CD4-positive, alpha-beta T cell (primary cell): ENCODE results near the gene PADI3. TPM values are rescaled to one million over a fixed set of nuclear protein-coding genes. Genes with fewer than 3 reads are reported as not detected.

Source experiments
- ATAC-seq: fragments of 200-7000 bp; cut with Tn5 transposase; one replicate; pipeline ENCODE4 v1.10.0; 2022; ENCODE audit warnings: mild to moderate bottlenecking; ENCODE audit not compliant: poor library complexity
- CTCF ChIA-PET: fragments of 350-600 bp; sonication (Branson Sonifier 250); formaldehyde crosslinking; loops from one replicate; lab custom pipeline; 2021; ENCODE audit warnings: antibody characterized with exemption, inconsistent platforms; lab: Charles Lee
- POLR2A ChIA-PET: fragments of 350-600 bp; sonication (Branson Sonifier 250); formaldehyde crosslinking; loops from one replicate; lab custom pipeline; 2021; ENCODE audit warnings: antibody characterized with exemption, inconsistent platforms; lab: Charles Lee
- DNase-seq, 14 experiments: peaks; one replicate each; pipeline ENCODE4 v3.0.0-alpha.2; 2013 to 2020; ENCODE audit warnings: mixed read lengths in 2 of 14
- H3K27ac ChIP-seq, 2 donors: one replicate each; pipeline versions ENCODE4 v1.5.1 to v1.7.0; 2013; ENCODE audit warnings: low read length in 2 of 2, low read depth in 1 of 2, mild to moderate bottlenecking in 1 of 2
- H3K27me3 ChIP-seq, 2 experiments: 1 replicate in 1 of 2; 2 replicates in 1 of 2; pipeline versions ENCODE4 v1.6.1 to v1.7.0; 2013; ENCODE audit warnings: low read length in 2 of 2, control low read depth in 1 of 2, mild to moderate bottlenecking in 1 of 2, moderate library complexity in 1 of 2; ENCODE audit not compliant: insufficient read depth in 2 of 2, control insufficient read depth in 1 of 2
- H3K36me3 ChIP-seq: one replicate; pipeline ENCODE4 v1.6.1; 2013; ENCODE audit warnings: low read length, control low read depth; ENCODE audit not compliant: insufficient read depth
- H3K4me1 ChIP-seq: one replicate; pipeline ENCODE4 v1.6.1; 2013; ENCODE audit warnings: low read length, control low read depth; ENCODE audit not compliant: insufficient read depth
- H3K4me3 ChIP-seq: one replicate; pipeline ENCODE4 v1.5.1; 2013; ENCODE audit warnings: mild to moderate bottlenecking, low read length, moderate library complexity
- H3K9me3 ChIP-seq, 2 experiments: 1 replicate in 1 of 2; 2 replicates in 1 of 2; pipeline versions ENCODE4 v1.6.1 to v1.7.0; 2013; ENCODE audit warnings: low read length in 2 of 2, mild to moderate bottlenecking in 2 of 2, control low read depth in 1 of 2, moderate library complexity in 1 of 2; ENCODE audit not compliant: control insufficient read depth in 1 of 2, insufficient read depth in 1 of 2
- H3K27ac Mint-ChIP-seq: one replicate; pipeline ENCODE4 v1.8.0; 2020; ENCODE audit warnings: mixed read lengths
- H3K27me3 Mint-ChIP-seq: one replicate; pipeline ENCODE4 v1.8.0; 2021; ENCODE audit warnings: mixed read lengths
- H3K36me3 Mint-ChIP-seq: one replicate; pipeline ENCODE4 v1.8.0; 2021; ENCODE audit warnings: low read depth, mixed read lengths
- H3K4me1 Mint-ChIP-seq: one replicate; pipeline ENCODE4 v1.8.0; 2021; ENCODE audit warnings: low read depth, mixed read lengths
- H3K4me3 Mint-ChIP-seq: one replicate; pipeline ENCODE4 v1.8.0; 2020; ENCODE audit warnings: mild to moderate bottlenecking, mixed read lengths
- H3K9me3 Mint-ChIP-seq: one replicate; pipeline ENCODE4 v1.8.0; 2020; ENCODE audit warnings: mixed read lengths
- intact Hi-C, 2 experiments: fragments of 100-400 bp; cut with DNase I in 1 of 2; cut with micrococcal nuclease in 1 of 2; formaldehyde crosslinking; loops; one replicate each; pipeline versions ENCODE4 v1.15.1 to v1.9.0; 2023 to 2025; cut with DNase I, micrococcal nuclease
- total RNA-seq, 174 experiments: library from RNA in 2 of 174; stranded (reverse) in 2 of 174; gene quantifications; one replicate each; pipeline ENCODE4 v1.2.3 and lab custom pipeline; 2021 to 2026
- TF ChIP-seq, protein P1 (sequence below): fragments of 200-600 bp; IDR thresholded peaks from one replicate; pipeline ENCODE4 v1.8.0; 2022; ENCODE audit warnings: antibody characterized with exemption, mild to moderate bottlenecking

PADI3 gene
- total RNA-seq, 2 experiments from 2014 or later, result not detected

DNA sequence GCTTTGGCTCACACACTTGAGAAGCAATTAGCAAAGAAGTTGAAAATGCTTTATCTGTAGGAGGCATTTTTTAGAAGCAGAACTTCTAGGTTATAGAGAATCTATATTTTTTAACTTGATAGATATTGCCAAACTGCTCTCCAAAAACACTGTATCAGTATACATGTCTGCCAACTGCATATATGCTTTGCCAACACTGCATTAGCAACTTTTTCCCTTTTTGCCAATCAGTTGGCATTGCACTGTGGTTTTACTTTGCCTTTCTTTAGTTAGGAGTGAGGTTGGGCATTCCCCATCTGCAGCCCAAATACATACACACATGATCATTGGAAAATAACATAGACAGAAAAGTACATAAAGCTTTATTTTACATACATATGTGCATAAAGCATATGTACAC, 15.0 kb downstream of the PADI3 start:
- intact Hi-C loops, result no loop called here
- Mint-ChIP-seq H3K4me1 (no peaks in the 10 kb centered on the region), H3K27me3 (peaks cover 4% of the 10 kb centered on the region), H3K36me3 (no peaks in the 10 kb centered on the region), H3K9me3 (no peaks in the 10 kb centered on the region), H3K27ac (no peak overlapping the region), H3K4me3 (no peak overlapping the region)
- TF ChIP-seq, protein P1, sequence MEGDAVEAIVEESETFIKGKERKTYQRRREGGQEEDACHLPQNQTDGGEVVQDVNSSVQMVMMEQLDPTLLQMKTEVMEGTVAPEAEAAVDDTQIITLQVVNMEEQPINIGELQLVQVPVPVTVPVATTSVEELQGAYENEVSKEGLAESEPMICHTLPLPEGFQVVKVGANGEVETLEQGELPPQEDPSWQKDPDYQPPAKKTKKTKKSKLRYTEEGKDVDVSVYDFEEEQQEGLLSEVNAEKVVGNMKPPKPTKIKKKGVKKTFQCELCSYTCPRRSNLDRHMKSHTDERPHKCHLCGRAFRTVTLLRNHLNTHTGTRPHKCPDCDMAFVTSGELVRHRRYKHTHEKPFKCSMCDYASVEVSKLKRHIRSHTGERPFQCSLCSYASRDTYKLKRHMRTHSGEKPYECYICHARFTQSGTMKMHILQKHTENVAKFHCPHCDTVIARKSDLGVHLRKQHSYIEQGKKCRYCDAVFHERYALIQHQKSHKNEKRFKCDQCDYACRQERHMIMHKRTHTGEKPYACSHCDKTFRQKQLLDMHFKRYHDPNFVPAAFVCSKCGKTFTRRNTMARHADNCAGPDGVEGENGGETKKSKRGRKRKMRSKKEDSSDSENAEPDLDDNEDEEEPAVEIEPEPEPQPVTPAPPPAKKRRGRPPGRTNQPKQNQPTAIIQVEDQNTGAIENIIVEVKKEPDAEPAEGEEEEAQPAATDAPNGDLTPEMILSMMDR, result no peak
- no peaks in the 10 kb centered on the region for H3K27me3 ChIP-seq
- POLR2A ChIA-PET, result no interaction called here
- ATAC-seq (no peak), DNase-seq (no peak)
- CTCF ChIA-PET, result no interaction called here
- H3K9me3 ChIP-seq, result peaks cover 0 to 6% of the 10 kb centered on the region in 2 experiments
- H3K4me1 ChIP-seq, result no peaks in the 10 kb centered on the region
- no peaks in the 10 kb centered on the region for H3K36me3 ChIP-seq
- no peak overlapping the region for H3K4me3 ChIP-seq
- H3K27ac ChIP-seq, result no peak overlapping the region

DNA sequence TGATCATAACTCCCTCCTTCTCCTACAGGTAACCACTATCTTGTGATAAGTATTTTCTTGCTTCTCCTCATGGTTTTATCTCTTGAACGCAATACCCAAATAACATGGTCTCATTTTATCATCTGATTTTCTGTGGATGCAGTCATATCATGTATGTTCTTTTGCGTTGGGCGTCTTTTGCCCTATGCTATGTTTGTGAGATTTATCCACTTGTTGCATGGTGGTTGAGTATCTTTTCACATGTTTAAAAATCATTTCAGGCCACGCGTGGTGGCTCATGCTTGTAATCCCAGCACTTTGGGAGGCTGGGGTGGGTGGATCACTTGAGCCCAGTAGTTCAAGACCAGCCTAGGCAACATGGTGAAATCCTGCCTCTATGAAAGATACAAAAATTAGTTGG, 15.6 kb downstream of the PADI3 start:
- Histone ChIP-seq H3K4me1 (no peaks in the 10 kb centered on the region), H3K4me3 (no peak overlapping the region), H3K9me3 (peaks cover 0 to 6% of the 10 kb centered on the region in 2 experiments), H3K27ac (no peak overlapping the region), H3K27me3 (no peaks in the 10 kb centered on the region), H3K36me3 (no peaks in the 10 kb centered on the region)
- H3K27me3 Mint-ChIP-seq, result peaks cover 4% of the 10 kb centered on the region
- DNase-seq (no peak), ATAC-seq (no peak)
- CTCF ChIA-PET, result no interaction called here
- no peak overlapping the region for H3K4me3 Mint-ChIP-seq
- no peak overlapping the region for H3K27ac Mint-ChIP-seq
- no peaks in the 10 kb centered on the region for H3K36me3 Mint-ChIP-seq
- H3K4me1 Mint-ChIP-seq, result no peaks in the 10 kb centered on the region
- TF ChIP-seq, protein P1, result no peak
- H3K9me3 Mint-ChIP-seq, result no peaks in the 10 kb centered on the region
- intact Hi-C loops, result no loop called here
- POLR2A ChIA-PET, result no interaction called here

DNA sequence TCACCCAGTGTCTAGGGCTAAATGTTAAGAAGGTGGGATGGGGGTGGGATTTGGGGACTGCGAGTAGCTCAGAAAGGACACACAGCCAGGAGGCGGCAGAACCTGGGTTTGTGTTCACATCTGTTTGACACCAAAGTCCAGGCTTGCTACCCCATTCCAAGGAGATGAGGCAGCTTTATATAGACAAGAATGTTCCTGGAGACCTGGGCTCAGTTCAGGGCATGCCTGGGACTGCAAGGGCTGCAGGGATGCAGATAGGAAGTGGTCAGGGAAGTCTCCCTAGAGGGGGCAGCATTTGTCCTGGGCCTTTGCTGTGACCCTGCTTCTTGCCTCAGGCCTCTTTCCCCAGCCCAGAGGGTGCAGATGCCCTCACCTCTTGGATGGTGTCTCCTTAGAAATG, 16.3 kb downstream of the PADI3 start:
- Histone ChIP-seq H3K27me3 (no peaks in the 10 kb centered on the region), H3K36me3 (no peaks in the 10 kb centered on the region), H3K4me3 (no peak overlapping the region), H3K9me3 (peaks cover 0 to 6% of the 10 kb centered on the region in 2 experiments), H3K4me1 (no peaks in the 10 kb centered on the region), H3K27ac (no peak overlapping the region)
- ChIA-PET CTCF (no interaction called here), POLR2A (no interaction called here)
- H3K27ac Mint-ChIP-seq, result no peak overlapping the region
- DNase-seq, result no peak
- intact Hi-C loops, result no loop called here
- TF ChIP-seq, protein P1, result no peak
- H3K36me3 Mint-ChIP-seq, result no peaks in the 10 kb centered on the region
- no peaks in the 10 kb centered on the region for H3K4me1 Mint-ChIP-seq
- ATAC-seq, result no peak
- H3K4me3 Mint-ChIP-seq, result no peak overlapping the region
- H3K9me3 Mint-ChIP-seq, result no peaks in the 10 kb centered on the region
- peaks cover 4% of the 10 kb centered on the region for H3K27me3 Mint-ChIP-seq
